IPS-18c (cell line): ENCODE measurements around the gene BMP8B.
"Not testable (repeated sequence)": the region's sequence is repeated elsewhere in the genome, so short reads cannot be mapped to it uniquely, and the experiment has no call there.

ENCODE experiments used
- H3K4me3 ChIP-seq: 2 replicates; pipeline ENCODE4 v1.7.0; 2013; ENCODE audit warnings: low read depth, mild to moderate bottlenecking, low read length, moderate library complexity; ENCODE audit not compliant: insufficient read depth
- H3K9me3 ChIP-seq: one replicate; pipeline ENCODE4 v1.6.1; 2013; ENCODE audit warnings: mild to moderate bottlenecking, low read length, moderate library complexity; ENCODE audit not compliant: control insufficient read depth, insufficient read depth

The BMP8B gene

GRCh38 chr1:39787108-39787375 is 1.6 kb downstream of the BMP8B start:
- H3K9me3 ChIP-seq, H3K4me3 ChIP-seq: not testable (repeated sequence)

- H3K9me3 ChIP-seq, H3K4me3 ChIP-seq: not testable (repeated sequence)
Measured at GRCh38 chr1:39786303-39787107, 2.2 kb downstream of the BMP8B start.

- H3K4me3 ChIP-seq: not testable (repeated sequence)
Measured at GRCh38 chr1:39782685-39783084, 6.0 kb downstream of the BMP8B start.

GRCh38 chr1:39782103-39782502 is 6.6 kb downstream of the BMP8B start:
- no peak overlapping the region for H3K4me3 ChIP-seq
- no peaks in the 10 kb centered on the region for H3K9me3 ChIP-seq

More at GRCh38 chr1:39782685-39783084, 6.0 kb downstream of the BMP8B start:
- H3K9me3 ChIP-seq: not testable (repeated sequence)

- no peak overlapping the region for H3K4me3 ChIP-seq
- H3K9me3 ChIP-seq: no peaks in the 10 kb centered on the region
Measured at GRCh38 chr1:39781349-39781715, 7.3 kb downstream of the BMP8B start.

- Histone ChIP-seq H3K9me3 (no peaks in the 10 kb centered on the region), H3K4me3 (no peak overlapping the region)
Measured at GRCh38 chr1:39779821-39780220, 8.8 kb downstream of the BMP8B start.

GRCh38 chr1:39779137-39779536 is 9.5 kb downstream of the BMP8B start:
- Histone ChIP-seq H3K4me3 (no peak overlapping the region), H3K9me3 (no peaks in the 10 kb centered on the region)

GRCh38 chr1:39778463-39779099 is 10.1 kb downstream of the BMP8B start:
- H3K9me3 ChIP-seq, H3K4me3 ChIP-seq: not testable (repeated sequence)

GRCh38 chr1:39777896-39778295 is 10.8 kb downstream of the BMP8B start:
- H3K4me3 ChIP-seq, H3K9me3 ChIP-seq: not testable (repeated sequence)

- Histone ChIP-seq H3K4me3 (no peak overlapping the region), H3K9me3 (no peaks in the 10 kb centered on the region)
Measured at GRCh38 chr1:39777306-39777705, 11.4 kb downstream of the BMP8B start.

- Histone ChIP-seq H3K4me3 (no peak overlapping the region), H3K9me3 (no peaks in the 10 kb centered on the region)
Measured at GRCh38 chr1:39776886-39777285, 11.8 kb downstream of the BMP8B start.

GRCh38 chr1:39776400-39776713 is 12.3 kb downstream of the BMP8B start:
- H3K9me3 ChIP-seq: no peaks in the 10 kb centered on the region
- no peak overlapping the region for H3K4me3 ChIP-seq

GRCh38 chr1:39775676-39776399 is 12.8 kb downstream of the BMP8B start:
- not testable (repeated sequence) for H3K4me3 ChIP-seq, H3K9me3 ChIP-seq

- H3K4me3 ChIP-seq, H3K9me3 ChIP-seq: not testable (repeated sequence)
Measured at GRCh38 chr1:39775141-39775540, 13.5 kb downstream of the BMP8B start.

GRCh38 chr1:39773369-39773979 is 15.2 kb downstream of the BMP8B start:
- not testable (repeated sequence) for H3K4me3 ChIP-seq, H3K9me3 ChIP-seq

GRCh38 chr1:39771022-39771532 is 17.6 kb downstream of the BMP8B start, which contains the start of gene OXCT2:
Gene OXCT2, minus strand, starts transcription at chr1:39771348. Its CDS starts 93 bp downstream, at chr1:39771255.
- H3K9me3 ChIP-seq, H3K4me3 ChIP-seq: not testable (repeated sequence)

- not testable (repeated sequence) for H3K4me3 ChIP-seq, H3K9me3 ChIP-seq
Measured at GRCh38 chr1:39770100-39771021, 18.3 kb downstream of the BMP8B start.
